Activated gamma-delta T cell (primary cell): ENCODE data around the gene VOPP1.
"Not testable (repeated sequence)": the region's sequence is repeated elsewhere in the genome, so short reads cannot be mapped to it uniquely, and the experiment has no call there.

Experiments
- DNase-seq: peaks from one replicate; lab custom pipeline; 2025; lab: John Stamatoyannopoulos, UW

Gene VOPP1

GRCh38 chr7:55488216-55488615 is 84.1 kb downstream of the VOPP1 start:
- DNase-seq: no peak

GRCh38 chr7:55486991-55487390 is 85.3 kb downstream of the VOPP1 start:
- DNase-seq: no peak

DNA sequence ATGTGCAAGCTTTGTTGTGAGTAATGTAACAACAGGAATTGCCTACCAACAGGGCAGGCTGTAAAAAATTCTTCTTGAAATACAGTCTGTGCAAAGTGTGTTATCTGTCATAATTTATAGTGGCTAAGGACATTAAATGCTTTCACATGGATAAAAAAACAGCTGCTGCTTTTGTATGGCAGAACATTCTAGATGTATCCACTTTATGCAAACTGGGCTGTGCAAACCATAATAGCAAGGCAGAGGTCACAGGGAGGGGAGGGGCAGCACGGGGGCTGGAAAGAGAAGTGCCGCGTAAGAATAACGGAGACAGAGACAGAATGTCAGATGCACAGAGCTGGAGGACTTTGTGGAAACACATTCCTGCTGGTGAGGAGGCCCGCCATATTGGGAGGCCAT is 86.1 kb downstream of the VOPP1 start:
- no peak for DNase-seq

GRCh38 chr7:55485501-55486191 is 86.7 kb downstream of the VOPP1 start:
- DNase-seq: no peak

DNA sequence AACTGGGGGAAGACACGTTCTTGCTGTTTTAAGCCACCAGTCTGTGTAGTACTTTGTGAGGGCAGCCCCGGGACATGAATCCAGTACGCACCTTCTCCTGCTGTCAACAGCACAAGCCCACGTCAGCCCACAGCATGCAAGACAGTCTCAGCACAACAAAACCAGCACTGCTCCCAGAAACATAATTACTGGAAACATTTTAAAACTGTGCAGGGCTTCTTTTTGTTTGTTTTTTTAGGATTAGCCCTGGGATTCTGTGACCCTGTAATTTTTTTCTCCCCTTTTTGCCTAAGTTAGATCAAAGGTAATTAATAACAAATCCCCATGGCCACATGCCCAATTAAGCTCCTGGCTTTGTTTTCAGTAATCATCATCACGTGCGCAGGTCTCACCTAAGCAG is 87.5 kb downstream of the VOPP1 start:
- no peak for DNase-seq

- no peak for DNase-seq
Observed at GRCh38 chr7:55484241-55484640, 88.1 kb downstream of the VOPP1 start.

DNA sequence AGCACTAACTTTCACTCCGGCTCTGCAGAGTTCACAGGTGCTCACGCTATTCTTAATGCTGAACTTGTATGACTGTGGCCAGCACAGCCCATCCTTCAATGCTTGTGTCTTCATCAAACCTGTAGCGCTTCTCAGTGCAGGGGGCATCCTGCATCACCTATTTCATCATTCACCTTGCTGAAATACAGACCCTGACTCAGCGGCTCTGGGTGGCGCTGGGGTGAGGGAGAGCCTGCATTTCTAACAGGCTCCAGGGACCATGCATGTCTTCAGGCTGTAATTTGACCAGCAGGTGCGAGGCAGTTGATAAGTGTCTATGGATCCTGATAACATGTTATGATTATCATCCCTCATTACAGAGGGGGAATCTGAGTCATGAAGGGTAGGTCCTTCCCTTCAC is 89.3 kb downstream of the VOPP1 start:
- DNase-seq: no peak

GRCh38 chr7:55481155-55481554 is 91.1 kb downstream of the VOPP1 start:
- DNase-seq: no peak

DNA sequence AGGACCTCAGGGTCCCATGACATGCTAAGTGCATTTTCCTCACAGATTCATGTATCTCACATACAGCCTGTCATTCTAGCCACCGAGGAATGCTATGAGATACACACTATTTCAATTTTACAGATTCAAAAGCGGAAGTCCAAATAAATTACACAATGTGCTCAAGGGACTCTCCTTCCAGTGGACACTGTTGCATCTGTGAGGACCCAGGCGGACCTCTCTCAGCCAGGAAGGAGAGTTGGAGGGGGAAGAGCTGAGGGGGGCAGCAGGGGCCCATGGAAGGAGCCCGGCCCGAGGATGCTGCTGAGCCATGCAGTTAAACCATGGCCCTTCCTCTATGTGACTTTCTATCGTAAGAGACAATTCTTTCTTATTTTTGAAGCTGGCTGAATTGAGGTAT is 93.6 kb downstream of the VOPP1 start:
- DNase-seq: no peak

GRCh38 chr7:55477781-55478374 is 94.4 kb downstream of the VOPP1 start:
- no peak for DNase-seq

DNA sequence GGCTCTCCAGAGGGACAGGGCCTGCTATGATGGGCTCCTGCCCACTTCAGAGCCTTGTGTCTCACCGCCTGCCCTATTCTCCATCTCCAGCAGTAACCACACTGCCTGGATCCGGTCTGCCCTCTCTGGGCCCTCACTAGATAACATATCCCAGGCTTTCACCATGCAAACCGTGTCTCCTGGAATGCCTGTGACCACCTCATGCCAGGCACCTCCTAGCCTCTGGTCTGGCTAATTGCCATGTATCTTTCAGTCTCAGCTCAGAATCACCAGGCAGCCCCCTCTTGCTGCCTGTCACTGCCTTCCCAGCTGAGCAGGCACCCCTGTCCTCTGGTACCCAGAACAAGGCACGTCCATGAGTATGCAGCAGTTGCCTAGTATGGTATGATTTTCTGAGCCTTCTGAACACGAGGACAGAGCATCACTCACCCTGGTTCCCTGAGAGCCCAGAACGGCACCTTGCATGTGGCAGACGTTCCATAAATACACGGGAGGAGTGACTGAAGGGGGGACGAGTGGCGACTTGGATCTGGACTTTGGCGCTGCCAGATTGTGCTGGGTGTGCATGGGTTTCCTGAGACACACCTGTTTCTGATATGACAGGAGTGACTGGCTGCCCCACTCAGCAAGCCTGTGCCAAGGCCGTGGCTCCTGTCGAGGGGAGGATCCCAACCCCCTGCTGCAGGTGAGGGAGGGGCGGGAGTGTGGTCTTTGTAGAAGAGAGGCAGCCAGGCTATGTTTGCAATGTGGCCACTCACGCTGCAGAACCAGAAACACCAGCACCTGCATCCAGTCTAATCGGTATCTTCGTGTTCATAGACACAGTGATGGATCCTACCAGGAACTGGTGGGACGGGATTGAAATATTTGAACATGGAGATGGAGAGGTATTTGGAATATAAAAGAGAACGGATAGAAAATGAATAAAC is 95.2 kb downstream of the VOPP1 start:
- DNase-seq: no peak

- no peak for DNase-seq
Observed at GRCh38 chr7:55475855-55476803, 96.2 kb downstream of the VOPP1 start.

DNA sequence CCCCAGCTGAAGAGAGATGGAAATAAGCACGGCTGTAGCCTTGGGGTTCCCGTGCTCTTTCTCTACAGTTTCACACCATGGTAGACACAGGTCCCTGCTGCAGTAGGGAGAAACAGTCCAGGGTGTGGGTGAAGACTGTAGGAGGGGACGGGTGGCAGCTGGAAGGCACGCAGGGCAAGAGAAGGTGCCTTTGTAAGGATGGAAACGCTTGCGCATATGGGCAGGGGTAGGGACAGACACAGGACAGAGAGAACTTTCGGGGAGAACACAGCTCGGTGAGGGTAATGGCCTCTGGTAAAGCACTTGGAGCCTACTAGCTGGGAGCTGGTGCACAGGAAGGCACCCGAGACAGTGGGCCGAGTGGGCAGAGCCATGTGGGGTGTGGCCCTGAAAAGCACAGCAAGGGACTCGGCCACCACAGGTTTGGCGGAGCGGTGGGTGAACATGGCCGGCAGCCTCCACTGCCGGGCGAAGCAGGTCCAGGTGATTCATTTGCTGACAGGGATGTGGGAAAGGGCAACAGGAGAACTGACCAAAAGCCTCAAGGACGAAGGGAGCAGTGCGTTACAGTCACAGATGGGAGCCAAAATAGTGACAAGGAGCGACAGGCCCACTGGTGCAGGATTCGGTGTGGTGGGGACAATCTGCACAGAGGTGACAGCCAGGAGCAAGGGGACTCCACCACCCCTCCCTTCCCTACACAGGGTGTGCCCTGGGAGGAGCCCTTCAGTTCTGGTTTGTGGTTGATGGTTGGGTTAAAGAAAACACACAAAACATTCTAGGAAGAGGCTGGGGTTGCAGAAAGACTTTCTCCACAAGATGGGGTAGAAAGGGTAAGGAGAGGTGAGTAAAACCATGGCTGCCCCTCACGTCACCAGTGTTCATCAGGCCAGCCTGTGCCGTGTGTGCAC is 97.1 kb downstream of the VOPP1 start:
- DNase-seq: no peak

DNA sequence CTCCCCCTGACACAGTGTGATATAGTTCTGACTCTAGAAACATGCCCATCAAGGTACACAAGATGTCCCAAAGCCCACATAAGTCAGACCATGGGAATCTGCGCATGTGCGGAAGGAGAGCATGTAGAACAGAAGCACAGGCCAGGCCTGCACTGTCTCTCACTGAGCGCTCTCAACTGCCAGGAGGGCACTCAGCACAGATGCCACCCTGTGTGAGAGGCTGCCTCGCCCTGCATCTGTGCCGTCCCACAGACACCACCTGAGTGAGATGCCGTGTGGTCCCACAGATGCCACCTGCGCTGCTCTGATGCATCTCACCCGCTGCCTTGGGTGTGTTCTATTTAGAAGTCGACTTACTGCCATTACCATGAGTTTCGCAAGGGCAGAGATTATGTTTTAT is 98.4 kb downstream of the VOPP1 start:
- no peak for DNase-seq

DNA sequence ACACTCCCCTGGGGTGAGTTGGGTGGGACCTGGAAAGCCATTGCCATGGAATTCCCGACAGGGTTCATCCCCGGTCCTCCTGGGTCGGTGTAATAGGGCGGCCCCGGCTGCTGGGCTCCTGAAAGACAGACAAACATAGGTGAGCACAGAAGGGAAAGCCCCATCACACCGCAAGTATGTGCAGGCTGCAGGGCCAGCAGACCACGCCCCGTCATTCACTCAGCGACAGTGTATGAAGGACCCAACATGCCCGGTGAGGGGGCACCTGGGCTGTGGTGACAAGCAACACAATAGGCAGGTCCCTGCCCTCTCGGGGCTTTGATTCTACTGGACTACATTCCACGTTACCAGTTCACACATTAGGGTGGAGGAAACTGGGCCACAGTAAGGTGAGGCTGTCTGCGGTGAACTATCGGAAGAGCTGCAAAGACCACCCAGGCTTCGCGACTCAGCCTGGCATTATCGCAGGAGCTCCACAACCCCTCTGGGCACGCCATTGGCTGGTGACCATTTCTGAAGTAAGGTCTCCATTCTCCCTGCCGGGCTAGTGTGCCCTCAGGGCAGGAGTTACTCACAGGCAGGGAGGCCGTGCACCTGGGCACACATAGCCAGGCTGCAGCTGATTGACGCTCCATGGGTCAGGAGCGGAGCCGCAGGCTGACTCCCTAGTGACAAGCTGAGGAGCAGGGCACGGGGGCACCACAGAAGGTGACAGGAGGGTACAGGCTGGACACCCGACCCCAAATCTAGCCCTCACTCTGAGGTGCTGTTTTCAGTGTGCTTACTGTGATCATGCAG is 99.2 kb downstream of the VOPP1 start:
- DNase-seq: no peak

DNA sequence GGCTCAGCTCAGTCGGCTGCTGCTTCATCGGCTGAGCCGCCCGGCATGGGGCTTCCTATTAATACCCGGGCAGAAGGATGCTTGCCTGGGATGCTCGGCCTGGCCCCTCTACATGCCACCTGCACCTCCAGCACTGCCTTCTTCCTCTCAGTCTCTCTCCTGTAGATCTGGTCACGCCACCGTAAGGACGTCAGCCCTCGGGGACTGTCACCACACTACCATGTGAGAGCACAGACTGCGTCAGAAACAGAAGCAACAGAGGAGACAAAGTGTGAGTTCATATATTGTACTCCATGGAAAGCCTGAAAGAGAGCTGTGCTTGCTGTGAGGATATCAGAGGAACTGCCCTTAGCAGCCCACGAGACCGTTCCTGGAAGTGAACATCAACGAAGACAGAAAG is 99.9 kb downstream of the VOPP1 start:
- DNase-seq: not testable (repeated sequence)

DNA sequence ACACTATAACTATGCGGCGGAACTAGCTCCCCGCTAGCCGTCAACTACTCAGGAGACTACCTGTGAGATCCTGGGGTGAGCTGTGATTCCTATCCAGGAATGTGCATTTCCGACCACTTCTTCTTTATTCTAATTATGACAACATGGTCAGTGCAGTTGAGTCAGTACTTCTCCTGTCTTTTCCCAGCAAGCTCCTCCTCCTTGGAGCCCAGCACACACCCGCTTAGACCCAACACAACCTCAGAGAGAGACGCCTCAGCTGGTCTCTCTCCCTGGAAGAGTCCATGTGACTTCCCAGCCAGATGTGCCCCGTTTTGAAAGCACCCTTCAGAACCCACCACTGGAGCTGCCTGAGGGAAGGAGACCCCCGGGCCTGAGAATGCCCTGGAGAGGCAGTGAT is 100.7 kb downstream of the VOPP1 start:
- not testable (repeated sequence) for DNase-seq

GRCh38 chr7:55470261-55470660 is 102.0 kb downstream of the VOPP1 start:
- no peak for DNase-seq

GRCh38 chr7:55469721-55470120 is 102.6 kb downstream of the VOPP1 start:
- no peak for DNase-seq

DNA sequence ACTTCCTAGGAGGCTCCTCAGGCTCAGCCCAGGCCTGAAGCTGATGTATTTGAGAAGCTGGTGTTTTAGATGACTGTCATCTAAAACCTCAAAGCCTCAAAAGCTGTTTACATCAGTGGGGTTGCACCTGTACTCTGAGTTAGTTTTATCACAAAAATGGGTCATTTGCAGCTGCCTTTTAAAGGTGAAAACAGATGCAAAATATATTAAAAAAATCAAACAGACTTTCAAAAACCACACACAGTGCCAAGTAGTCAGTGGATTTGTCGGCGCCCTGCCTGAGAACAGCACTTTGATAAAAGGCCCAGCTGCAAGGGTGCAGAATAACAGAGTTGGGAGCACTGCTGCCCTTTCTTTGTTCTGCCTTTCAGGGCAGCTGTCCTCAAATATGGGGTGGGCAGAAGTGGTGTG is 103.0 kb downstream of the VOPP1 start:
- DNase-seq: no peak
